ENCODE measurements around the gene TPR. TPM values are rescaled to one million over a fixed set of nuclear protein-coding genes. Genes with fewer than 3 reads are reported as not detected.

Gene TPR
- total and polyA plus RNA-seq, 2 donors (not counting 1 experiment from before 2014, with no cell fraction given): 30.0 to 141 TPM

- H3K9me3 Mint-ChIP-seq (ENCODE audit: insufficient read depth): no peaks in the 10 kb centered on the region
- H3K4me2 ChIP-seq (replicated peaks; ENCODE audit: low read depth, low read length, poor library complexity, severe bottlenecking): no peak overlapping the region
- H3K4me1 ChIP-seq (ENCODE audit: control insufficient read depth in 2 of 2, insufficient read depth in 2 of 2, low read length in 2 of 2): no peaks in the 10 kb centered on the region
- no peaks in the 10 kb centered on the region for H3K27me3 Mint-ChIP-seq
- peaks cover 4% of the 10 kb centered on the region for H4K20me1 ChIP-seq (ENCODE audit: control insufficient read depth, insufficient read depth, low read length, poor library complexity, severe bottlenecking)
- WGBS (ENCODE audit: insufficient coverage): no CpG with 5 or more reads among the region's 4 CpGs
- TF ChIP-seq EZH2 (IDR thresholded peaks at IDR 0.05; ENCODE audit: borderline replicate concordance, insufficient read depth, low read depth, low read length, poor library complexity, severe bottlenecking): no peak
- TF ChIP-seq, protein P1, sequence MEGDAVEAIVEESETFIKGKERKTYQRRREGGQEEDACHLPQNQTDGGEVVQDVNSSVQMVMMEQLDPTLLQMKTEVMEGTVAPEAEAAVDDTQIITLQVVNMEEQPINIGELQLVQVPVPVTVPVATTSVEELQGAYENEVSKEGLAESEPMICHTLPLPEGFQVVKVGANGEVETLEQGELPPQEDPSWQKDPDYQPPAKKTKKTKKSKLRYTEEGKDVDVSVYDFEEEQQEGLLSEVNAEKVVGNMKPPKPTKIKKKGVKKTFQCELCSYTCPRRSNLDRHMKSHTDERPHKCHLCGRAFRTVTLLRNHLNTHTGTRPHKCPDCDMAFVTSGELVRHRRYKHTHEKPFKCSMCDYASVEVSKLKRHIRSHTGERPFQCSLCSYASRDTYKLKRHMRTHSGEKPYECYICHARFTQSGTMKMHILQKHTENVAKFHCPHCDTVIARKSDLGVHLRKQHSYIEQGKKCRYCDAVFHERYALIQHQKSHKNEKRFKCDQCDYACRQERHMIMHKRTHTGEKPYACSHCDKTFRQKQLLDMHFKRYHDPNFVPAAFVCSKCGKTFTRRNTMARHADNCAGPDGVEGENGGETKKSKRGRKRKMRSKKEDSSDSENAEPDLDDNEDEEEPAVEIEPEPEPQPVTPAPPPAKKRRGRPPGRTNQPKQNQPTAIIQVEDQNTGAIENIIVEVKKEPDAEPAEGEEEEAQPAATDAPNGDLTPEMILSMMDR (IDR thresholded peaks at IDR 0.05): no peak
- no peaks in the 10 kb centered on the region for H3K4me1 Mint-ChIP-seq
- no peaks in the 10 kb centered on the region for H3K9me3 ChIP-seq (ENCODE audit: control extremely low read depth in 1 of 3, control insufficient read depth in 2 of 3, insufficient read depth in 1 of 3, low read length in 2 of 3)
- intact Hi-C loops (cut with micrococcal nuclease): no loop called here
- ChIA-PET CTCF (no interaction called here), POLR2A (no interaction called here)
- no peaks in the 10 kb centered on the region for H3K79me2 ChIP-seq (ENCODE audit: control insufficient read depth, insufficient read depth, low read length)
- no peak overlapping the region for H3K27ac ChIP-seq (ENCODE audit: low read length in 2 of 2)
- H3K9ac ChIP-seq (ENCODE audit: low read length): no peak overlapping the region
- peaks cover 8 to 75% of the 10 kb centered on the region in 2 experiments for H3K36me3 ChIP-seq (replicated peaks in 1 of 2; ENCODE audit: control extremely low read depth in 1 of 2, control insufficient read depth in 1 of 2, extremely low read depth in 1 of 2, insufficient read depth in 2 of 2, low read length in 1 of 2)
- no peaks in the 10 kb centered on the region for H3K27me3 ChIP-seq (replicated peaks in 1 of 4; ENCODE audit: control extremely low read depth in 1 of 4, control insufficient read depth in 3 of 4, insufficient read depth in 4 of 4, low read length in 3 of 4)
- no peak overlapping the region for H3K27ac Mint-ChIP-seq
- H2AFZ ChIP-seq (ENCODE audit: insufficient read depth, low read depth, low read length, poor library complexity, severe bottlenecking): no peak overlapping the region
- no peak for ATAC-seq (ENCODE audit: low read depth)
- no peak overlapping the region for H3K4me3 Mint-ChIP-seq
- H3K4me3 ChIP-seq (ENCODE audit: control extremely low read depth in 1 of 5, extremely low read depth in 1 of 5, insufficient read depth in 1 of 5, low read depth in 2 of 5, low read length in 4 of 5): no peak overlapping the region
- DNase-seq: no peak
Measured at GRCh38 chr1:186323865-186324264, 51.2 kb downstream of the TPR start.

- H3K27me3 Mint-ChIP-seq: no peaks in the 10 kb centered on the region
- H3K9me3 Mint-ChIP-seq (ENCODE audit: insufficient read depth): no peaks in the 10 kb centered on the region
- 100% methylated on average over 3 of the region's 3 CpGs for WGBS (ENCODE audit: insufficient coverage)
- Histone ChIP-seq H3K9ac (ENCODE audit: low read length) (no peak overlapping the region), H3K36me3 (replicated peaks in 1 of 2; ENCODE audit: control extremely low read depth in 1 of 2, control insufficient read depth in 1 of 2, extremely low read depth in 1 of 2, insufficient read depth in 2 of 2, low read length in 1 of 2) (peaks cover 24 to 81% of the 10 kb centered on the region in 2 experiments), H4K20me1 (ENCODE audit: control insufficient read depth, insufficient read depth, low read length, poor library complexity, severe bottlenecking) (no peaks in the 10 kb centered on the region), H3K9me3 (ENCODE audit: control extremely low read depth in 1 of 3, control insufficient read depth in 2 of 3, insufficient read depth in 1 of 3, low read length in 2 of 3) (no peaks in the 10 kb centered on the region), H3K4me2 (replicated peaks; ENCODE audit: low read depth, low read length, poor library complexity, severe bottlenecking) (no peak overlapping the region), H3K4me1 (ENCODE audit: control insufficient read depth in 2 of 2, insufficient read depth in 2 of 2, low read length in 2 of 2) (no peaks in the 10 kb centered on the region), H3K27ac (ENCODE audit: low read length in 2 of 2) (no peak overlapping the region), H3K4me3 (ENCODE audit: control extremely low read depth in 1 of 5, extremely low read depth in 1 of 5, insufficient read depth in 1 of 5, low read depth in 2 of 5, low read length in 4 of 5) (no peak overlapping the region), H3K79me2 (ENCODE audit: control insufficient read depth, insufficient read depth, low read length) (no peaks in the 10 kb centered on the region), H2AFZ (ENCODE audit: insufficient read depth, low read depth, low read length, poor library complexity, severe bottlenecking) (no peak overlapping the region), H3K27me3 (replicated peaks in 1 of 4; ENCODE audit: control extremely low read depth in 1 of 4, control insufficient read depth in 3 of 4, insufficient read depth in 4 of 4, low read length in 3 of 4) (no peaks in the 10 kb centered on the region)
- ChIA-PET POLR2A (no interaction called here), CTCF (interaction anchor here (0.7 to 1.0 kb wide), 2 partner anchors 10 to 1011 kb away, joined by 3 read pairs; no protein-coding TSS in a partner anchor)
- DNase-seq (no peak), ATAC-seq (ENCODE audit: low read depth) (no peak)
- no peaks in the 10 kb centered on the region for H3K4me1 Mint-ChIP-seq
- TF ChIP-seq EZH2 (IDR thresholded peaks at IDR 0.05; ENCODE audit: borderline replicate concordance, insufficient read depth, low read depth, low read length, poor library complexity, severe bottlenecking): no peak
- TF ChIP-seq, protein P1 (IDR thresholded peaks at IDR 0.05): no peak
- intact Hi-C loops (cut with micrococcal nuclease): no loop called here
- no peak overlapping the region for H3K27ac Mint-ChIP-seq
- no peak overlapping the region for H3K4me3 Mint-ChIP-seq
Measured at GRCh38 chr1:186315570-186315969, 59.5 kb downstream of the TPR start.

Measured in B cell (primary cell).